ENCODE data around the gene LMF1.

LMF1 gene

DNA sequence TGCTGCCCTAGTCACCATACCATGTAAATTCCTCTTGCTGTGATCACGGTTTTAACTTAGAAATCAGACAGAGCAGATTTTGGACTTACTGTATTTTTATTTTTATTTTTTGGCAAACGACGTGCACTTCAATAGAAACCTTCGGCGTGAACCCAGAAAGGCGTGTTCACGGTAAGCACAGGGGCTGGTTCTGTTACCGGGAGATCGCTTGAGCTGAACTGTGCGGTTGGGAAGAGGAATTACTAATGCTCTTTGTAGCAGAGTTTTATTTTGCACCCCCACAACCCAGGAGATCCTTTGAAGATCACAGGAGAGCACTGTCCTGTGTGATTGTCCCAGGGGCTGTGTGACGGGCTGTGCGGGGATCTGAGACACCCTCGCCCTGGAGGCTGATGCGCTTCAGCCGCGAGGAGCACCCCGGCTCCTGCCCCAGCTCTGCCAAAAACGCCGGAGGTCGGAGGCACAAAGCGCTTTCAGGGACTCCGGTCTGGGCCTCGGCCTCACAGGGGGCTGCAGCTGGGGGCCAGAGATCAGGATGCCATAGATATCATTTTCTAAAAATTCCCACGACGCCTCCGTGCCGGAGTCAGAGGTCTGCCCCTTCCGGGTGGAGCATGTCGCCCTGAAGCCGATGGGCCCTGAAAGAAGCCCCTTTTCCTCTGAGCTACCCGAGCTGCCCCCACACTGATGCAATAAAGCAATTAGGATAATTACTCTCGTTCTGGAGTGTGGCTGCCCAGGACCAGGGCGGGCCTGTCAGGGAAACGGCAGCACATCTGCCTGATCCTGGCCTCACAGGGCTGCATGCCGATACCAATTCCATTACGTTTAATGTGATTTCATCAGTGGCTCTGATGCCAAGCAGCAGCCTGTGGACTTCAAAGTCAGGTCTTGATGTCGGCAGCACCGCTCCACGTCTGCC lies 71.8 kb downstream of the LMF1 start:
- ChIA-PET POLR2A (no interaction called here), CTCF (no interaction called here)
- H3K4me3 ChIP-seq (ENCODE audit: low read depth, low read length) = no peak overlapping the region
- DNase-seq (ENCODE audit: low read depth, low spot score) = no peak
- TF ChIP-seq, protein P1, sequence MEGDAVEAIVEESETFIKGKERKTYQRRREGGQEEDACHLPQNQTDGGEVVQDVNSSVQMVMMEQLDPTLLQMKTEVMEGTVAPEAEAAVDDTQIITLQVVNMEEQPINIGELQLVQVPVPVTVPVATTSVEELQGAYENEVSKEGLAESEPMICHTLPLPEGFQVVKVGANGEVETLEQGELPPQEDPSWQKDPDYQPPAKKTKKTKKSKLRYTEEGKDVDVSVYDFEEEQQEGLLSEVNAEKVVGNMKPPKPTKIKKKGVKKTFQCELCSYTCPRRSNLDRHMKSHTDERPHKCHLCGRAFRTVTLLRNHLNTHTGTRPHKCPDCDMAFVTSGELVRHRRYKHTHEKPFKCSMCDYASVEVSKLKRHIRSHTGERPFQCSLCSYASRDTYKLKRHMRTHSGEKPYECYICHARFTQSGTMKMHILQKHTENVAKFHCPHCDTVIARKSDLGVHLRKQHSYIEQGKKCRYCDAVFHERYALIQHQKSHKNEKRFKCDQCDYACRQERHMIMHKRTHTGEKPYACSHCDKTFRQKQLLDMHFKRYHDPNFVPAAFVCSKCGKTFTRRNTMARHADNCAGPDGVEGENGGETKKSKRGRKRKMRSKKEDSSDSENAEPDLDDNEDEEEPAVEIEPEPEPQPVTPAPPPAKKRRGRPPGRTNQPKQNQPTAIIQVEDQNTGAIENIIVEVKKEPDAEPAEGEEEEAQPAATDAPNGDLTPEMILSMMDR (IDR thresholded peaks at IDR 0.05; ENCODE audit: insufficient read depth, low read length, missing control alignments) = no peak

DNA sequence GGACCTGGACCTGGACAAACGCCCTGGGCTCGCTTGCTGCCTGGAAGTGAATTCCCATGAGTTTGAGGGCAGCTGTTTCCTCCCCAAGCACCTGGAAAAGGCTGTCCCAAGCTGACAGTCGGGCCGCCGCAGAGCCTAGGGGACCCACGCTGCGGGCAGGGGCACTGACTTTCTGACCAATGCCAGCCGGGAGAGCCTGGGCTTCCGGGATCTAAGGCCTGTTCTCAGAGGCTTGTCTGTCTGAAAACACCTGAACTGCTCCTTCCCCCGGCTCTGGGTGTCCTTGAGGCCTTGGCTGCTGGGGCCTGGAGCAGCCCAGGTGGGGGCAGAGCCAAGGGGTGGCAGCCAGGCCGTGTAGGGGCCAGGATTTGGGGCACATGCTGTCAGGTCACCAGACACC lies 72.6 kb downstream of the LMF1 start:
- no peak for DNase-seq (ENCODE audit: low read depth, low spot score)
- TF ChIP-seq, protein P1 (IDR thresholded peaks at IDR 0.05; ENCODE audit: insufficient read depth, low read length, missing control alignments) = no peak
- ChIA-PET POLR2A (no interaction called here), CTCF (no interaction called here)
- no peak overlapping the region for H3K4me3 ChIP-seq (ENCODE audit: low read depth, low read length)

DNA sequence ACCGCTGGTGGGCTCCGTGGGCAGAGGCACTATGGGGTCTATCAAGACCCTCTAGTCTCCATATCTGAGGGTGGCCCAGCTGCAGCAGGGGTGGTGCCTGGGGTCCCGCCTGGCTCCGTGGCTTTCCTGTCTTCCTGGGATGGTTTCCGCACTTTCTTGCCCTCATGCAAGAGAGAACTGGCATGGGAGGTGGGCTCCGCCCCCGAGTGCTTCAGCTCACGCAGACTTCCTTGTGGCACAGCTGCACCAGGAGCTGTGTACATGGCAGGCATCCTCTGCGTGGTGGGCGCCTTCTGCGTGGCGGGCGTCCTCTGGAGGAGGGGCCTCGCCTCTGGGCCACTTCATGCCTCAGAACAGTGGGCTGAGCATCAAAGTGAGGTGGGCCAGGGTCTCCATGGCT lies 73.1 kb downstream of the LMF1 start:
- POLR2A ChIA-PET = no interaction called here
- CTCF ChIA-PET = no interaction called here
- TF ChIP-seq, protein P1 (IDR thresholded peaks at IDR 0.05; ENCODE audit: insufficient read depth, low read length, missing control alignments) = no peak
- no peak overlapping the region for H3K4me3 ChIP-seq (ENCODE audit: low read depth, low read length)
- no peak for DNase-seq (ENCODE audit: low read depth, low spot score)

DNA sequence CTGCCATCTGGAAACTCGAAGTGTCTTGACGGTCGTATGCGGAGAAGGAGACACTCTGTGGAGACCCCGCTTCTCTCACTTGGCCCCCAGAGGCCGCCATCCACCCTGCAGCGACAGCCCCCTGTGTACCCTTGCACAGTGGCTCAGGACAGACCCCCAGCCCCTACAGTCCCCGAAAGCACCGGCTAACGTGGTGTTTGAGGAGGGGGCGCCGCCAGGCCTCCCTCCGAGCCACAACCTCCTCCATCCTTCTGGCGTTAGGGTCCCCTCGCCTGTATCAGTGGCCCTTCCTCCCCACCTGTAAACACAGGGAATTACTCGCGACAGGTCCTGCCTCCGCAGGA lies 73.6 kb downstream of the LMF1 start:
- no peak overlapping the region for H3K4me3 ChIP-seq (ENCODE audit: low read depth, low read length)
- ChIA-PET POLR2A (no interaction called here), CTCF (no interaction called here)
- TF ChIP-seq, protein P1 (IDR thresholded peaks at IDR 0.05; ENCODE audit: insufficient read depth, low read length, missing control alignments) = no peak
- no peak for DNase-seq (ENCODE audit: low read depth, low spot score)

DNA sequence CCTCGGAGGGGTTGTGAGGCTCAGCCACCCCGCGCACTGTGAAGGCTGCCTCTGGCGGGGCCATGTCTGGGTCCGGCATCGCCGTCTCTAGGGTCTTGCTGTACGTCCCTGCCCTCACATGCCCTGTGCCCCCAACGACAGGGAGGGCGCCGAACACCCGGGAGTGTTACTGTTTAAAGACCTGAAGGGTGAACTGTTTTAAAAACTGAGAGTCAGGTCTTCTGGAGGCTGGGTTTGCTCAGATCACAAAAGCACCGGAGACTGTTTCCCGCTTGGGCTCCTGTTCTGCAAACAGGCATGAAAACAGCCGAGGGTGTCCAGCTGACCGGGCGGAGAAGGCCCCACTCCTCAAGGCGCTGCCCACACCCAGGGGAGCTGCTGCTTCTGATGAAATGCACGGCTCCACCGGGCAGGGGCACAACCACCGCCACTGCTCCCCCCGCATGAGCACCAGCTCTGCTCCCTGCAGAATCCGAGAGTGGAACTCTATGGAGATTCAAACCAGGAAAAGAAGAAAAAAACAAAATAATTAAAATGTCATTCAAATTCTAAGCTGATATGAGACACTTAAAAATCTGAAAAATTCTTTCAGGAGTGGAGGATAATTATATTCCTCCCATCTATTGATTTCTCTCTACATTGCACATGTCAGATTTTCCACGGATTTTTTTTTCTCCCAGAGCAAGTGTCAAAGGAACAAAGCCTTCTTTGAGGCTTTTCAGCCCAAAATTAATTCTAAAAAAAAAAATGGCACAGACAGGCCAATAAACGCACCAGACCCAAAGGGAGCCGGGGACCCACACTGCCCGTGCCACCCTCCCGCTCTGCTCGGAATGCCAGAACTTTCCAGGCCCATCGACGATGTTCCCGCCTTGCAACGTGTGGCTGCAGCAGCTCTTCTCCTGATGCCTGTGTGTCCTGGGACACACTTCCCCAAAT lies 74.3 kb downstream of the LMF1 start:
- ChIA-PET CTCF (interaction anchor here (0.7 kb wide), 1 partner anchor 1066 kb away, joined by 3 read pairs; no protein-coding TSS in a partner anchor), POLR2A (interaction anchor here (0.7 kb wide), 1 partner anchor 55 kb away, joined by 3 read pairs; no protein-coding TSS in a partner anchor)
- H3K4me3 ChIP-seq (ENCODE audit: low read depth, low read length) = no peak overlapping the region
- no peak for DNase-seq (ENCODE audit: low read depth, low spot score)
- TF ChIP-seq, protein P1 (IDR thresholded peaks at IDR 0.05; ENCODE audit: insufficient read depth, low read length, missing control alignments) = no peak

DNA sequence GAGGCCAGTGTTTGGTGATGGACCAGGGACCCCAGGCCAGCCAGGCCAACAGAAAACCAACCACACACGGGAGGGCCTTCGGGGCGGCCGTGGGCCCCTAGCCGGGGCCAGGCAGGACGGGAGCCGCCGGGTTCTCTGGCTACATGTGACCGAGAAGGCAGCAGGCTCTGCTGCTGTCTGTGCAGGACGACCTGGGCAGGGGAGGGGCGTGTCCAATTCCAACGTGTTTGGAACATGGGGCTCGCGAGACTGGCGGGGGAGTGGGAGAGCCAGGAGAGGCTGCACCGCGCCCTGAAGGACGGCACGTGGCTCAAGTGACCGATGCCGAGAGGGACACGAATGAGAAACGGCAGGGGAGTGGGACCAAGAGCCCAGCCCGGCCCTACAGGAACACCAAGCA lies 75.4 kb downstream of the LMF1 start:
- ChIA-PET CTCF (no interaction called here), POLR2A (no interaction called here)
- TF ChIP-seq, protein P1 (IDR thresholded peaks at IDR 0.05; ENCODE audit: insufficient read depth, low read length, missing control alignments) = no peak
- H3K4me3 ChIP-seq (ENCODE audit: low read depth, low read length) = no peak overlapping the region
- DNase-seq (ENCODE audit: low read depth, low spot score) = no peak
